HG03097 (cell line): ENCODE measurements around the gene NETO2.
"Not testable (repeated sequence)": the region's sequence is repeated elsewhere in the genome, so short reads cannot be mapped to it uniquely, and the experiment has no call there.

ENCODE experiments used
- ATAC-seq: cut with Tn5 transposase; IDR thresholded peaks from one replicate; pipeline ENCODE4 v1.9.1; 2021; ENCODE audit not compliant: unreplicated experiment, low FRiP score

Gene NETO2

DNA sequence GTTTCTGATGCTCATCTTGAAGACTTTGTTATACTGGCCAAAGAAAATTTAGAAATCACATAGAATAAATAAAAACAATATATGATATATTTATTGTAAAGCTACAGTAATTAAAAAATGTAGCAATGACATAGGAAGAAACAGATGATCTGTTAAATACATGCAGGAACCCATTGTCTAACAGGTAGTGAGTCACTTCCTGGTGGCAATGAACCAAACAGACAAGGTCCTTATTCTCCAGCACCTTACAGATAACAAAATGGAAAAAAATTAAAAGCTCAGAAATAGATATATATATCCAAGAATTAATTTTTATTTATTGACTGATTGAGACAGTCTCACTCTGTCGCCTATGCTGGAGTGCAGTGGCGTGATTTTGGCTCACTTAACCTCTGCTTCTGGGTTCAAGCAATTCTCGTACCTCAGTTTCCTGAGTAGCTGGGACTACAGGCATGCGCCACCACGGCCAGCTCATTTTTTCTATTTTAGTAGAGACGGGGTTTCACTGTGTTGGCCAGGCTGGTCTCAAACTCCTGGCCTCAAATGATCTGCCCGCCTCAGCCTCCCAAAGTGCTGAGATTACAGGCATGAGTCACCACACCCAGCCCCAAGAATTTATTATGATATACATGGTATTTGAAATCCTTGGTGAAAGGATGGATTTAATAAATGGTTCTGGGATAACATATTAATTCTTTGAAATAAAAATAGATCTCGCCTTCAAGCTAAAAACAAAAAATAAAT lies 7.5 kb downstream of the NETO2 start:
- ATAC-seq, result no peak

DNA sequence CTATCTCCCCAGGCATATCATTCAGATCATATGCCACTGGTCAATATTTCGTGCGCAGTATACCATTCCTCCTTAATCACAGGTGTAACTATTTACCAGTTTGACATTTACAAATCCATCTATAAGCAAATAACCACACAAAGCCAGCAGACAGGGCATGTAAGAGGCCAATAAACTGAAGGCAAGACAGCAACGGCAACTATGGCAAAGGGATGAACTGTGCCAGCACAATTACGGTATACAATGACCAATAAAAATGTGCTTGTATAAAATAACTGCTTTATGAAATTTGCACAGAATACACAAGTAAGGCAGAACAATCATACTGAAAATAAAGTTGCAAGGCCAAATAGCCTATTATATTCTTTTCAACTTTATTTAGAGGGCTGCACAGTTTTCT lies 9.2 kb downstream of the NETO2 start:
- no peak for ATAC-seq

DNA sequence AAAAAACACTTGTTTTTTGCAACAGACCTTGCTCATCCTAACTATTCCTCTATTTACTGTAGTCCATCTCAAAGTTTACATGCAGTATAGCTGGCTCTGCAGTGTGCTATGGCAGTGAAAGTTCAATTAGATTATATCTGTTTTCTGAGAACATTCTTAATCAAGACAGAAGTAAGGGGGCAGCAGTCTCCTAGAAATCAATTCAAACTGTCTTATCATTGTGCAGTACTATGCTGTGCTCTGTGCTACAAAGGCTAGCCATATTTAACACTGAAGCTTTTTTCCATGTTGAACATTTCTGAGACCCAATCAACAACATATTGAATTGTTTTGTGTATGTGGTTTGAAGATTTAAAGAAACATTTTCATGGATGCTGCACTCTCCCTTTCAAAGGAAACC lies 11.4 kb downstream of the NETO2 start:
- ATAC-seq, result no peak

DNA sequence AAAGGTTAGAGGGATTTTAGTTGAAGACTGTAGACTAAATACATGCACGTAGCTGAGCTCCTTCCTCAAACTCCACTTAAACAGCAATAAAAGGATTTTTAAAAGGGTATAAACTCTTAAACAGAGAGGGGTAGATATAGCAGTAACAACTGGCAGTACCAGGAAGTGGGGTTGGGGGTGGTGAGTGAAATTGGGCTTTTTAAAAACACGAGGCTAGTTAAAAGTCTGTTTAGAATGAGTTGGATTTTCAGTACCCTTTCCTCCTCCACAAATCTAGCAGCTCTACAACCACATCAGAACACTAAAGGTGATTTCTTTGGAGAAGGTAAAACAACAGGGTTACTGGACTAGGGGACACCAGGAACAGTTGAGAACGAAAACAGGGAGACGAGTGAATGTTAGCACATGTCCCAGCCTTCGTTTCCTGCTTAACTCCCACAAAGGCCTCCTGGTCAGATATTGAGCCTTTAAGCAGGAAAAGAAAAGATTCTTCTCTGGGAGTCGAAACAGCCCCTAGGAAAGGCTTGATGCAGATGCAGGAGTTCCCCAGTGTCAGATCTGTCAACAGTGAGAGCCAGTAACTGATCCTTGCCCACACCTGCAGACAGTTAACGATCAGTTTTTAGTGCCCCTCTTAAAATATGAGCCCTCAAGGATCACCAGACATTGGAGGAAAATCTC lies 13.8 kb downstream of the NETO2 start:
- ATAC-seq, result no peak

DNA sequence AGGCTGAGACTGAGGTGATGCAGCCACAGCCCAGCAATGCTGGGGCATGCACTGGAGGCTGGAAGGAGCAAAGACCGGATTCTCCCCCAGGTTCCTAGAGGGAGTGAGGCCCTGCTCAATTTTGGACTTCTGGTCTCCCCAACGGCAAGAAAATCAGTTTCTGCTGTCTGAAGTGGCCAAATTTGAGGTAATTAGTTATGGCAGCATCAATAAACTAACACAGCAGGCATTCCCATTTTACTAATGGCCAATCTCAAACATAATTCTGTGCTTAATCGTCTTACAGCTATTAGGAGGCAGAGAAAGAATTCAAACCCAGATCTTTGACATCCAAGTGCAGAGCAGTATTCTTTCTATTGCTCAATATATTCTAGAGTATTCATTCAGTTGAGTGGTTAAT lies 16.2 kb downstream of the NETO2 start:
- no peak for ATAC-seq

- ATAC-seq, result no peak
Measured at GRCh38 chr16:47125757-47126156, 18.0 kb downstream of the NETO2 start.

DNA sequence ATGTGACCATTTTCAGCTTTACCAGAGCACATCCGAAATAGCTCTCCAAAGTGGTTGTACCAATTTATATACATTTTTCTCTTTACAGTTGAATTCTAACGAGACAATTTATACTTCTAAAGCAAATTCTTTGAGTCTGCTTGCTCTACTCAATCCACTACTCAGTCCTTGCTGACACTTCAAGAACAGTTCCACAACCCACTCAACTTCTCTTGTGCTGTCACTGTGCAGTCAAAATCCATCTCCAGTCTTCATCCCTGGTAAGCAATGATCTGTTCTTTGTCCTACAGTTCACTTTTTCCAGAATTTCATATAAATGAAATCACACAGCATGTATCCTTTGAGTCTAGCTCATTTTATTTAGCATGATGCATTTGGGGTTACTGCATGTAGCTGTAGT lies 30.6 kb downstream of the NETO2 start:
- no peak for ATAC-seq

GRCh38 chr16:47110939-47111338 lies 32.8 kb downstream of the NETO2 start:
- ATAC-seq, result no peak

DNA sequence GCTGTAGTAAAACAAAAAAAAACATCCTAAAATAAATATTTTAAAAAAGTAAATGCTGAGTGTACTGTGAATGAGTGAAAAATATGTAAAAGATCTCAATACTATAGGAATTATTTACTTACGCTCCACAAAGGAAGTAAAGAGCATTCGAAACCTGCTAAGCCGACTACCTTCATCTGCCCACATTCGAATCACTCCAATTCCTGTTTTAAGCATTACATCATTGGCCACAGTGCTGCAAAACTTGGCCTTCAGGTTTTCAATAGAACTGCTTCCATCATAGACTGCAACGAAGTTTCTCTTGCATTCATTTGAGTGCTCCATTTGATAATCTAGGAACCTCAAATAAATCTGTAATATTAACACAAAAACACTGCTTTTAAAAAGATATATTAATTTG lies 34.4 kb downstream of the NETO2 start:
- no peak for ATAC-seq

DNA sequence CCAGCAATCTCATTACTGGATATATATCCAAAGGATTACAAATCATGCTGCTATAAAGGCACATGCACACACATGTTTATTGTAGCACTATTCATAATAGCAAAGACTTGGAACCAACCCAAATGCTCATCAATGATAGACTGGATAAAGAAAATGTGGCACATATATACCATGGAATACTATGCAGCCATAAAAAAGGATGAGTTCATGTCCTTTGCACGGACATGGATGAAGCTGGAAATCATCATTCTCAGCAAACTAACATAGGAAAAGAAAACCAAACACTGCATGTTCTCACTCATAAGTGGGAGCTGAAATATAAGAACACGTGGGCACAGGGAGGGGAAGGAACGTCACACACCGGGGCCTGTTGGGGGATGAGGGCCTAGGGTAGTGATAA lies 40.8 kb downstream of the NETO2 start:
- not testable (repeated sequence) for ATAC-seq

GRCh38 chr16:47097154-47097553 lies 46.6 kb downstream of the NETO2 start:
- ATAC-seq, result not testable (repeated sequence)

- ATAC-seq, result no peak
Measured at GRCh38 chr16:47096297-47096696, 47.4 kb downstream of the NETO2 start.

DNA sequence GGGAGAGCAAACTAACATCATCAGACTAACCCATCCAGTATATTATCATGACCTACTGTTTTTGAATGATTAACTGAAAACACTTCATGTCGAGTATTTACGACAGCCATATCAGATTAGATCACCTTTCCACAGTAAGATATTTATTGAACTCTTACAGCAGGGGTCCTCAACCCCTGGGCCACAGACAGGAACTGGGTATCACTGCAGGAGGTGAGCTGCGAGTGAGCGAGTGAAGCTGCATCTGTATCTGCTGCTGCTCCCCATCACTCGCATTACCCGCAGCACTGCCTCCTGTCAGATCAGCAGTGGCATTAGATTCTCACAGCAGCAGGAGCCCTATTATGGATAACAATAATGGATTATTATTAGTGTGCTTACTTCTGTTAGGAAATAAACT lies 59.5 kb downstream of the NETO2 start:
- ATAC-seq, result no peak

DNA sequence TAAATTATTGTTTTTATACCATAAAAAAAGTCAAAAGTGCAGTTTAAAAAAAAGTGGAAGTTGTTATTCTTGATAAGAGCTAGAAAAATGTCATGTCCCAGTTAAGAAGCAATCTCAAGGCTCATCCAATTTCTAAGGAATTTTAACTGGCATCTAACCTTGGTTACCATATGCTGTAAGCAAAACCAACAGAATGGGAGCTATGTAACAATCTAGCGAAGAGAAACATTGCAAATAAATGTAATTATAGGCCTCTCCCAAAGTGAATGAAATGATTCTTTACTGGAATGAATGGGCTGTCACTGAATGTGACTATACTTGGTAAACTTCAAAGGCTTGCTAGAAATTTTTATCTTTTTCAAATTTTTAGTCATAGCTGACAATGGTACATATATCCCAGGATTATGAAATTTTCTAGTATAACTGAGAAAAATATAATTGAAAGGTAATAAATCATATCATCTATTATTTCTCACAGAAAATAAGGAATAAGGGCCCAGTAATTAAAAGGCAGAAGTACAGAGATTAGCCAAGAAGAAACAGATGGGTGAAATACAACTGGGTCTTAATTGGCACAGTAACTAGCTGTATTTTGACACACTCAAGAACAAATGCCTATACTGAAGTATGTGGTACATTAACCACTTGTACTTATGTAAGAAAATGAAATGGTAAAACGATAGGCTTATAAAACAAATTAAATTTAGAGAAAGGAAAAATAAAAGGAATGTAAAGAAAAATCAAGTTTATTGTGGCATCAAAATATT lies 61.5 kb downstream of the NETO2 start:
- no peak for ATAC-seq

- no peak for ATAC-seq
Measured at GRCh38 chr16:47081115-47081514, 62.6 kb downstream of the NETO2 start.

DNA sequence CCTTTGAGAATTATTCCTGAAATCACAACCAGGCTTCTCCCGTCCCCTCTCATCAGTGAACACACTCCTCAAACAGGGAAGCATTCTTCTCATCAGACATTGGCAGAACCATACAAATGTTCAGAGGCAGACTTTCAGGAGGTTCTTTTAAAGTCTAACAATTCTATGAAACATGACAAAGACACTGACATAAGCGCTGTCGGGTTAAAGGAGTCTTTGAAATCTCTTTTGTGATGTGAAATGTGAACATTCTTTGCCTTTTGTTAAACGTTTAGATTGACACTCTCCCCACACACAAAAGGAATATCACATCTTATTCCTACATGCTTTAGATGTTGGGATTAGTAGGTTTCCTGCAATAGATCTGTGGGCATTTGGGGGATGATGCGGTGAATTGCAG lies 63.9 kb downstream of the NETO2 start:
- no peak for ATAC-seq

GRCh38 chr16:47073223-47074155 lies 70.3 kb downstream of the NETO2 start:
- ATAC-seq, result no peak

GRCh38 chr16:47072158-47072557 lies 71.6 kb downstream of the NETO2 start:
- no peak for ATAC-seq

- no peak for ATAC-seq
Measured at GRCh38 chr16:47069841-47070584, 73.7 kb downstream of the NETO2 start.

- no peak for ATAC-seq
Measured at GRCh38 chr16:47069313-47069712, 74.4 kb downstream of the NETO2 start.
